Calu3 (cell line): ENCODE measurements around the gene ETV5. TPM values are rescaled to one million over a fixed set of nuclear protein-coding genes. Genes with fewer than 3 reads are reported as not detected.

Experiments
- BruUV-seq: library from RNA; stranded (reverse); fragments of 400-500 nt; replicated peaks from 2 replicates; lab custom pipeline; 2021; lab: Mats Ljungman, UMichigan
- CTCF ChIA-PET: fragments of 300-600 bp; sonication (Branson Sonifier 250); formaldehyde crosslinking; loops from one replicate; lab custom pipeline; 2022; ENCODE audit warnings: antibody characterized with exemption; lab: Charles Lee
- DNase-seq: peaks from one replicate; pipeline ENCODE4 v3.0.0; 2022
- H3K27ac Mint-ChIP-seq: one replicate; pipeline ENCODE4 v1.8.0; 2022; ENCODE audit warnings: mixed read lengths; ENCODE audit not compliant: unreplicated experiment
- H3K27me3 Mint-ChIP-seq: one replicate; pipeline ENCODE4 v1.8.0; 2022; ENCODE audit warnings: mixed read lengths; ENCODE audit not compliant: unreplicated experiment
- H3K36me3 Mint-ChIP-seq: one replicate; pipeline ENCODE4 v1.8.0; 2022; ENCODE audit warnings: mild to moderate bottlenecking, moderate library complexity, mixed read lengths; ENCODE audit not compliant: insufficient read depth, unreplicated experiment
- H3K4me1 Mint-ChIP-seq: one replicate; pipeline ENCODE4 v1.8.0; 2022; ENCODE audit warnings: mild to moderate bottlenecking, low read depth, mixed read lengths; ENCODE audit not compliant: unreplicated experiment
- H3K4me3 Mint-ChIP-seq: one replicate; pipeline ENCODE4 v1.8.0; 2022; ENCODE audit warnings: mild to moderate bottlenecking, low read depth, moderate library complexity, mixed read lengths; ENCODE audit not compliant: unreplicated experiment
- H3K9me3 Mint-ChIP-seq: one replicate; pipeline ENCODE4 v1.8.0; 2022; ENCODE audit warnings: low read depth, mixed read lengths; ENCODE audit not compliant: unreplicated experiment
- intact Hi-C: fragments of 100-400 bp; cut with micrococcal nuclease; formaldehyde crosslinking; loops from one replicate; pipeline ENCODE4 v1.10.0; 2022; ENCODE audit not compliant: unreplicated experiment
- total RNA-seq: library from RNA; stranded (reverse); gene quantifications from 2 replicates; pipeline ENCODE4 v1.2.3, GENCODE V29; 2022
- TF ChIP-seq, protein P1 (sequence below): fragments of 200-600 bp; IDR thresholded peaks from one replicate; pipeline ENCODE4 v1.8.0; 2022; ENCODE audit warnings: antibody characterized with exemption; ENCODE audit not compliant: unreplicated experiment

ETV5 gene
- total RNA-seq, 1 experiment from 2014 or later: 108 TPM

GRCh38 chr3:186053954-186054791 is 54.7 kb downstream of the ETV5 start:
- Mint-ChIP-seq H3K36me3 (peaks cover 39% of the 10 kb centered on the region), H3K27me3 (no peaks in the 10 kb centered on the region), H3K4me1 (no peaks in the 10 kb centered on the region), H3K9me3 (no peaks in the 10 kb centered on the region), H3K27ac (no peak overlapping the region), H3K4me3 (no peak overlapping the region)
- TF ChIP-seq, protein P1, sequence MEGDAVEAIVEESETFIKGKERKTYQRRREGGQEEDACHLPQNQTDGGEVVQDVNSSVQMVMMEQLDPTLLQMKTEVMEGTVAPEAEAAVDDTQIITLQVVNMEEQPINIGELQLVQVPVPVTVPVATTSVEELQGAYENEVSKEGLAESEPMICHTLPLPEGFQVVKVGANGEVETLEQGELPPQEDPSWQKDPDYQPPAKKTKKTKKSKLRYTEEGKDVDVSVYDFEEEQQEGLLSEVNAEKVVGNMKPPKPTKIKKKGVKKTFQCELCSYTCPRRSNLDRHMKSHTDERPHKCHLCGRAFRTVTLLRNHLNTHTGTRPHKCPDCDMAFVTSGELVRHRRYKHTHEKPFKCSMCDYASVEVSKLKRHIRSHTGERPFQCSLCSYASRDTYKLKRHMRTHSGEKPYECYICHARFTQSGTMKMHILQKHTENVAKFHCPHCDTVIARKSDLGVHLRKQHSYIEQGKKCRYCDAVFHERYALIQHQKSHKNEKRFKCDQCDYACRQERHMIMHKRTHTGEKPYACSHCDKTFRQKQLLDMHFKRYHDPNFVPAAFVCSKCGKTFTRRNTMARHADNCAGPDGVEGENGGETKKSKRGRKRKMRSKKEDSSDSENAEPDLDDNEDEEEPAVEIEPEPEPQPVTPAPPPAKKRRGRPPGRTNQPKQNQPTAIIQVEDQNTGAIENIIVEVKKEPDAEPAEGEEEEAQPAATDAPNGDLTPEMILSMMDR: no peak
- CTCF ChIA-PET: no interaction called here
- no TSS peak for BruUV-seq
- no peak for DNase-seq
- intact Hi-C loops: no loop called here

DNA sequence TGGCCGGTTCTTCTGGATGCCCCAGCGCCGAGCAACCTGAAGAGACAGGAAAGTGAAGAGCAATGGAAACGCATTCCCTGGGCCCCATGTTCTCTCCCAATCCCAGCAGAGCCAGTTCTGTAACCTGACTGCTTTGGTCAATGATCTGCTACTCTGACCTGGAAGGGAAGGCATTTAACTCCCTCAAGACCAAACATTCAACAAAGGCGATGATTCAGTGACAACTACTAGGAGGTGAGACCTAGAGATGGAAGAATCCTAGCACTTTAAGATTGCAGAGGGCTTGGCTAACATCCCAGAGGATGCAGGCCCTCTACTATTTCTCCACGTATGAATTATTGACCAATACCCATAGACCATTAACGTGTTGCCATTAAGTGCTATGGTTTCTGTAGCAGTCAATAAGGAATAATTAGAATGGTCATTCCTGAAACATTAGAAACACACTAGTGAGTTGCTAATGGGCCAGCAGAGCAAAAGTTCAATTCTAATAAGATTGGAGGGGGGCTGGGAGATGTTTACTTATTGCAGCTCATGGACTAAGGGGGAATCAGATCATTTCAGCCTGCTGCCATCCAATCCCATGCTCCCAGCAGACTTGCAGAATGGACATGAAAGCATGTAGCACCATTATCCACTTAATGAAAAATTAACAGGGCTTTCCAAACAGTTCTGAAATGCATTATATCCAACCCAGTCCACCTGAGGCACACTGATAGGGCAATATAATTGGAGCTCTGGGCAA is 56.6 kb downstream of the ETV5 start:
- H3K36me3 Mint-ChIP-seq: peaks cover 35% of the 10 kb centered on the region
- intact Hi-C loops: no loop called here
- TF ChIP-seq, protein P1: no peak
- no peaks in the 10 kb centered on the region for H3K4me1 Mint-ChIP-seq
- no peaks in the 10 kb centered on the region for H3K27me3 Mint-ChIP-seq
- BruUV-seq: no TSS peak
- H3K9me3 Mint-ChIP-seq: no peaks in the 10 kb centered on the region
- no peak for DNase-seq
- H3K27ac Mint-ChIP-seq: peak overlapping the region; percentile 8
- H3K4me3 Mint-ChIP-seq: no peak overlapping the region
- CTCF ChIA-PET: no interaction called here

GRCh38 chr3:186049001-186049400 is 59.9 kb downstream of the ETV5 start:
- no peak overlapping the region for H3K4me3 Mint-ChIP-seq
- H3K36me3 Mint-ChIP-seq: peaks cover 33% of the 10 kb centered on the region
- TF ChIP-seq, protein P1: no peak
- H3K4me1 Mint-ChIP-seq: no peaks in the 10 kb centered on the region
- no peaks in the 10 kb centered on the region for H3K27me3 Mint-ChIP-seq
- intact Hi-C loops: no loop called here
- H3K27ac Mint-ChIP-seq: no peak overlapping the region
- no TSS peak for BruUV-seq
- no peaks in the 10 kb centered on the region for H3K9me3 Mint-ChIP-seq
- CTCF ChIA-PET: no interaction called here
- DNase-seq: no peak

GRCh38 chr3:186048119-186048518 is 60.8 kb downstream of the ETV5 start:
- CTCF ChIA-PET: no interaction called here
- intact Hi-C loops: no loop called here
- Mint-ChIP-seq H3K4me3 (no peak overlapping the region), H3K27me3 (no peaks in the 10 kb centered on the region), H3K36me3 (peaks cover 30% of the 10 kb centered on the region), H3K4me1 (no peaks in the 10 kb centered on the region), H3K27ac (no peak overlapping the region), H3K9me3 (no peaks in the 10 kb centered on the region)
- TSS peak; percentile 20 for BruUV-seq
- DNase-seq: no peak
- TF ChIP-seq, protein P1: no peak
